HG03064 (cell line): ENCODE results near the gene AK3.

Experiments used
- ATAC-seq: cut with Tn5 transposase; IDR thresholded peaks from one replicate; pipeline ENCODE4 v1.9.1; 2021; ENCODE audit warnings: low read depth; ENCODE audit not compliant: unreplicated experiment

Gene AK3

GRCh38 chr9:4750023-4750673 lies 9.1 kb upstream of the AK3 start:
- no peak for ATAC-seq

GRCh38 chr9:4748612-4749011 lies 7.6 kb upstream of the AK3 start:
- ATAC-seq: no peak

- ATAC-seq: no peak
Observed at GRCh38 chr9:4746278-4747030, 5.5 kb upstream of the AK3 start.

- no peak for ATAC-seq
Observed at GRCh38 chr9:4743131-4743875, 2.3 kb upstream of the AK3 start.

GRCh38 chr9:4742246-4742645 lies 1.2 kb upstream of the AK3 start:
- no peak for ATAC-seq

GRCh38 chr9:4741365-4742089 lies 525 bp upstream of the AK3 start:
- ATAC-seq: no peak

- no peak for ATAC-seq
Observed at GRCh38 chr9:4740388-4740637, 689 bp downstream of the AK3 start.

GRCh38 chr9:4739587-4740387 lies 1.2 kb downstream of the AK3 start:
- no peak for ATAC-seq

GRCh38 chr9:4738866-4739586 lies 2.0 kb downstream of the AK3 start:
- no peak for ATAC-seq

- ATAC-seq: no peak
Observed at GRCh38 chr9:4734150-4734549, 6.9 kb downstream of the AK3 start.

GRCh38 chr9:4732890-4733289 lies 8.1 kb downstream of the AK3 start:
- no peak for ATAC-seq

GRCh38 chr9:4727593-4727992 lies 13.4 kb downstream of the AK3 start:
- ATAC-seq: no peak

- no peak for ATAC-seq
Observed at GRCh38 chr9:4725706-4726442, 15.1 kb downstream of the AK3 start.

GRCh38 chr9:4721736-4722135 lies 19.3 kb downstream of the AK3 start:
- ATAC-seq: no peak

GRCh38 chr9:4718911-4719310 lies 22.1 kb downstream of the AK3 start:
- no peak for ATAC-seq

- ATAC-seq: no peak
Observed at GRCh38 chr9:4717815-4718214, 23.2 kb downstream of the AK3 start.

GRCh38 chr9:4716163-4716562 lies 24.8 kb downstream of the AK3 start:
- no peak for ATAC-seq

- no peak for ATAC-seq
Observed at GRCh38 chr9:4714266-4715016, 26.6 kb downstream of the AK3 start.
